Mesodermal cell (in vitro differentiated cells): Measurements from ENCODE around the gene ARID2.

Source experiments
- H3K27ac ChIP-seq: 2 replicates; pipeline ENCODE4 v1.7.0; 2013; ENCODE audit warnings: mild to moderate bottlenecking, low read depth, low read length, moderate library complexity; ENCODE audit not compliant: severe bottlenecking
- H3K36me3 ChIP-seq: 2 replicates; pipeline ENCODE4 v1.7.1; 2013; ENCODE audit warnings: mild to moderate bottlenecking, low read length, moderate library complexity; ENCODE audit not compliant: control insufficient read depth, insufficient read depth
- H3K4me1 ChIP-seq: one replicate; pipeline ENCODE4 v1.7.1; 2013; ENCODE audit warnings: mild to moderate bottlenecking, low read length; ENCODE audit not compliant: insufficient read depth, control insufficient read depth, poor library complexity, severe bottlenecking
- H3K4me3 ChIP-seq: 2 replicates; pipeline ENCODE4 v1.7.0; 2013; ENCODE audit warnings: low read length, control low read depth, mild to moderate bottlenecking; ENCODE audit not compliant: insufficient read depth, poor library complexity, severe bottlenecking; ENCODE audit errors: extremely low read depth
- H3K9me3 ChIP-seq: 2 replicates; pipeline ENCODE4 v1.7.1; 2013; ENCODE audit warnings: mild to moderate bottlenecking, low read length, moderate library complexity; ENCODE audit not compliant: control insufficient read depth
- WGBS, 2 experiments: methylation state at CpG; one replicate each; pipeline ENCODE4 v1.1.5; 2013; ENCODE audit warnings: missing lambda C conversion rate in 2 of 2; ENCODE audit not compliant: insufficient coverage in 2 of 2; 5-methylcytosine and 5-hydroxymethylcytosine counted together

ARID2 gene

GRCh38 chr12:45762185-45763110 is 32.9 kb downstream of the ARID2 start:
- no peak overlapping the region for H3K27ac ChIP-seq
- peaks cover 9% of the 10 kb centered on the region for H3K36me3 ChIP-seq
- H3K4me1 ChIP-seq: no peaks in the 10 kb centered on the region
- no peak overlapping the region for H3K4me3 ChIP-seq
- WGBS, 2 experiments: 40 to 65% methylated on average over 1 to 2 of the region's 3 CpGs
- H3K9me3 ChIP-seq: no peaks in the 10 kb centered on the region

GRCh38 chr12:45763381-45763780 is 33.9 kb downstream of the ARID2 start:
- Histone ChIP-seq H3K4me3 (no peak overlapping the region), H3K9me3 (no peaks in the 10 kb centered on the region), H3K27ac (no peak overlapping the region), H3K4me1 (no peaks in the 10 kb centered on the region), H3K36me3 (peaks cover 13% of the 10 kb centered on the region)
- WGBS, 2 experiments: 94 to 100% methylated on average over 4 of the region's 4 CpGs

GRCh38 chr12:45768194-45768593 is 38.7 kb downstream of the ARID2 start:
- Histone ChIP-seq H3K4me3 (no peak overlapping the region), H3K4me1 (no peaks in the 10 kb centered on the region), H3K9me3 (no peaks in the 10 kb centered on the region), H3K27ac (no peak overlapping the region), H3K36me3 (peaks cover 18% of the 10 kb centered on the region)
- WGBS, 2 experiments: 86 to 100% methylated on average over 1 of the region's 1 CpG

- Histone ChIP-seq H3K4me1 (no peaks in the 10 kb centered on the region), H3K36me3 (peaks cover 8% of the 10 kb centered on the region), H3K27ac (no peak overlapping the region), H3K4me3 (no peak overlapping the region), H3K9me3 (no peaks in the 10 kb centered on the region)
- WGBS, 2 experiments: no CpG with 5 or more reads among the region's 1 CpG
Observed at GRCh38 chr12:45773747-45774146, 44.2 kb downstream of the ARID2 start.

GRCh38 chr12:45774508-45775162 is 45.1 kb downstream of the ARID2 start:
- 92 to 100% methylated on average over 2 to 5 of the region's 5 CpGs for WGBS, 2 experiments
- H3K36me3 ChIP-seq: peaks cover 5% of the 10 kb centered on the region
- H3K9me3 ChIP-seq: no peaks in the 10 kb centered on the region
- no peak overlapping the region for H3K4me3 ChIP-seq
- H3K4me1 ChIP-seq: no peaks in the 10 kb centered on the region
- no peak overlapping the region for H3K27ac ChIP-seq

GRCh38 chr12:45775465-45775864 is 46.0 kb downstream of the ARID2 start:
- H3K4me1 ChIP-seq: no peaks in the 10 kb centered on the region
- peaks cover 3% of the 10 kb centered on the region for H3K36me3 ChIP-seq
- no peak overlapping the region for H3K4me3 ChIP-seq
- no peak overlapping the region for H3K27ac ChIP-seq
- WGBS, 2 experiments: no CpG with 5 or more reads among the region's 1 CpG
- H3K9me3 ChIP-seq: no peaks in the 10 kb centered on the region

- Histone ChIP-seq H3K9me3 (no peaks in the 10 kb centered on the region), H3K27ac (no peak overlapping the region), H3K4me1 (no peaks in the 10 kb centered on the region), H3K4me3 (no peak overlapping the region), H3K36me3 (peaks cover 3% of the 10 kb centered on the region)
- WGBS, 2 experiments: 66 to 72% methylated on average over 2 of the region's 2 CpGs
Observed at GRCh38 chr12:45775964-45776363, 46.5 kb downstream of the ARID2 start.

- H3K4me1 ChIP-seq: no peaks in the 10 kb centered on the region
- H3K4me3 ChIP-seq: no peak overlapping the region
- peaks cover 3% of the 10 kb centered on the region for H3K36me3 ChIP-seq
- no peaks in the 10 kb centered on the region for H3K9me3 ChIP-seq
- H3K27ac ChIP-seq: no peak overlapping the region
Observed at GRCh38 chr12:45779936-45780335, 50.4 kb downstream of the ARID2 start.

GRCh38 chr12:45781080-45781479 is 51.6 kb downstream of the ARID2 start:
- Histone ChIP-seq H3K4me3 (no peak overlapping the region), H3K36me3 (peaks cover under 1% of the 10 kb centered on the region), H3K27ac (no peak overlapping the region)

GRCh38 chr12:45785315-45785714 is 55.8 kb downstream of the ARID2 start:
- no peak overlapping the region for H3K27ac ChIP-seq
- 100% methylated on average over 1 of the region's 4 CpGs; no CpG with 5 or more reads in 1 of the 2 experiments for WGBS, 2 experiments
- H3K9me3 ChIP-seq: no peaks in the 10 kb centered on the region
- no peaks in the 10 kb centered on the region for H3K36me3 ChIP-seq
- H3K4me3 ChIP-seq: no peak overlapping the region
- H3K4me1 ChIP-seq: no peaks in the 10 kb centered on the region

More at GRCh38 chr12:45781080-45781479, 51.6 kb downstream of the ARID2 start:
- Histone ChIP-seq H3K9me3 (no peaks in the 10 kb centered on the region), H3K4me1 (no peaks in the 10 kb centered on the region)

GRCh38 chr12:45789025-45789424 is 59.5 kb downstream of the ARID2 start:
- no peaks in the 10 kb centered on the region for H3K4me1 ChIP-seq
- no peaks in the 10 kb centered on the region for H3K9me3 ChIP-seq
- H3K4me3 ChIP-seq: no peak overlapping the region
- H3K36me3 ChIP-seq: peaks cover 2% of the 10 kb centered on the region
- no peak overlapping the region for H3K27ac ChIP-seq
